ENCODE measurements around the gene NTRK3.

NTRK3 gene

GRCh38 chr15:88032787-88033186 lies 223.8 kb downstream of the NTRK3 start:
- peak; percentile 57 for DNase-seq (ENCODE audit: low read depth)
- no peak for TF ChIP-seq CTCF (conservative IDR thresholded peaks at IDR 0.05; ENCODE audit: low read length)
- H3K4me3 ChIP-seq (ENCODE audit: low read length) = no peak overlapping the region

GRCh38 chr15:88031461-88031860 lies 225.1 kb downstream of the NTRK3 start:
- no peak for DNase-seq (ENCODE audit: low read depth)
- no peak for TF ChIP-seq CTCF (conservative IDR thresholded peaks at IDR 0.05; ENCODE audit: low read length)
- no peak overlapping the region for H3K4me3 ChIP-seq (ENCODE audit: low read length)

GRCh38 chr15:88029696-88030095 lies 226.8 kb downstream of the NTRK3 start:
- no peak for TF ChIP-seq CTCF (conservative IDR thresholded peaks at IDR 0.05; ENCODE audit: low read length)
- DNase-seq (ENCODE audit: low read depth) = peak; percentile 46
- H3K4me3 ChIP-seq (ENCODE audit: low read length) = no peak overlapping the region

- no peak for DNase-seq (ENCODE audit: low read depth)
- no peak overlapping the region for H3K4me3 ChIP-seq (ENCODE audit: low read length)
- no peak for TF ChIP-seq CTCF (conservative IDR thresholded peaks at IDR 0.05; ENCODE audit: low read length)
Observed at GRCh38 chr15:88028024-88028423, 228.5 kb downstream of the NTRK3 start.

- no peak for DNase-seq (ENCODE audit: low read depth)
- H3K4me3 ChIP-seq (ENCODE audit: low read length) = no peak overlapping the region
- TF ChIP-seq CTCF (conservative IDR thresholded peaks at IDR 0.05; ENCODE audit: low read length) = no peak
Observed at GRCh38 chr15:88023914-88024313, 232.6 kb downstream of the NTRK3 start.

GRCh38 chr15:88022716-88023115 lies 233.8 kb downstream of the NTRK3 start:
- TF ChIP-seq CTCF (conservative IDR thresholded peaks at IDR 0.05; ENCODE audit: low read length) = no peak
- DNase-seq (ENCODE audit: low read depth) = peak; percentile 10
- H3K4me3 ChIP-seq (ENCODE audit: low read length) = no peak overlapping the region

GRCh38 chr15:88021601-88022000 lies 234.9 kb downstream of the NTRK3 start:
- peak; percentile 13 for DNase-seq (ENCODE audit: low read depth)
- H3K4me3 ChIP-seq (ENCODE audit: low read length) = no peak overlapping the region
- no peak for TF ChIP-seq CTCF (conservative IDR thresholded peaks at IDR 0.05; ENCODE audit: low read length)

Measured in AG10803 (cell line).